Omental fat pad (tissue), 4 donors: Measurements from ENCODE around the gene MACO1. TPM values are rescaled to one million over a fixed set of nuclear protein-coding genes. Genes with fewer than 3 reads are reported as not detected.

Experiments used
- ATAC-seq: fragments of 150-250 bp; one replicate; pipeline ENCODE4 v1.9.1; 2016; ENCODE audit warnings: mild to moderate bottlenecking, moderate library complexity; ENCODE audit not compliant: low FRiP score
- DNase-seq: peaks from one replicate; pipeline ENCODE4 v3.0.0-alpha.2; 2019; ENCODE audit warnings: low spot score
- CTCF ChIP-seq, 3 donors: fragments of 450-650 bp; IDR thresholded peaks; one replicate each; pipeline ENCODE4 v1.5.1; 2016 to 2017; ENCODE audit warnings: antibody characterized with exemption in 3 of 3, mild to moderate bottlenecking in 3 of 3, moderate library complexity in 2 of 3
- total RNA-seq, 4 donors: library from RNA; depleted of rRNA; stranded (reverse); fragments of >200 nt; gene quantifications; one replicate each; pipeline ENCODE4 v1.1.0, GENCODE V29; 2016

MACO1 gene
- total RNA-seq, 4 donors from 2014 or later = 13.0 to 16.6 (median 15.7) TPM

GRCh38 chr1:25522031-25522655 lies 91.4 kb downstream of the MACO1 start:
- DNase-seq = no peak
- TF ChIP-seq CTCF (IDR thresholded peaks at IDR 0.05) = no peak
- no peak for ATAC-seq

GRCh38 chr1:25523542-25523941 lies 92.8 kb downstream of the MACO1 start:
- ATAC-seq (peak; percentile 25), DNase-seq (no peak)
- no peak for TF ChIP-seq CTCF (IDR thresholded peaks at IDR 0.05)

DNA sequence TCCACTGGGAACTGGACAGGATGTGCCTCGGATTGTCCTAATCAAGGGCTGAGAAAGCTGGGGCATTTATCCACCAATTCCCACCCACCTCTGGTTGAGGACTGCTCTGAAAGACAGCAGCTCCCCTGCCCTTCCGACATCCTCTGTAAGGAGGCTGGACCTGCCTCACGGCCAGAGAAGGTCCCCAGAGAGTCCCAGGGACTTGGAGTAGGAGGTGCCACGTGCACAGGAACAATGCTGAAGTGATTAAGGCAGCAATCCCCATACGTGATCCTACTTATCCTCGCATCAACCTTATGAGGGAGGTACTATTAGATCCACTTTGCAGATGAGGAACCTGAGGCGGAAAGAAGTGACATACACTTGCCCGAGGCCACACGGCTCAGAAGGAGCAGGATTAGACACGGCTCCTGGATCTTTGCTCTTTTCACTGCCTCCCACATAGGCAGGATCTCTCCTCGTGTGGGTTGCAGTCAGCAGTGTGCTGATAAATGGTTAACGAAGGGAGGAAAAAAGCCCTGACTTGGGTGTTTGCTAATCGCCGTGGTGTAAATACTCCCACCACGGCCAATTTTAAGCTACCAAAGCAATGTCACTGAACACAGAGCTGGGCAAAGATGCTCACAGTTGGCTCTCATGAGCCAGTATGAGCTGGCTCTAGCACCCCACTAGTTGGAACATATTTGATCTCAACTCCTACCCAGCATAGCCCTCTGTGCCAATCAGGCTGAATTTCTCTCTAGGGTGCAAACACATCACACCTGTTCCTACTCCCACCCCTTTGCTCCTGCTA lies 94.1 kb downstream of the MACO1 start:
- no peak for TF ChIP-seq CTCF (IDR thresholded peaks at IDR 0.05)
- no peak for ATAC-seq
- DNase-seq = no peak

DNA sequence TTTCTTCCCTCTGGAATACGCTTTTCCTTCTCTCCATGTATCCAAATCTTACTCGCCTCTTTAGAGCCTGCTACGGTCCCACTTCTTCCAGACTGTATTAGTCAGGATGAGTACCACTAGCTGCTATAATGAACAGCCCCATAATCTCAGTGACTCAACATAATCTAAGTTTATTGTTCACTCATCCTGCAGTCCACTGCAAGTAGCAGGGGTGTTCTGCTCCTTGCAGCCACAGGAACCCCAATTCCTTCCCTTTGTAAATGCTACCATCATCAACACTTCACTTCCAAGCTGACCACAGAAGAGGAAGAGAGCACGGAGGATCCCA lies 94.6 kb downstream of the MACO1 start:
- no peak for TF ChIP-seq CTCF (IDR thresholded peaks at IDR 0.05)
- ATAC-seq (no peak), DNase-seq (no peak)

GRCh38 chr1:25526753-25527152 lies 96.1 kb downstream of the MACO1 start:
- DNase-seq (no peak), ATAC-seq (no peak)
- no peak for TF ChIP-seq CTCF (IDR thresholded peaks at IDR 0.05)

DNA sequence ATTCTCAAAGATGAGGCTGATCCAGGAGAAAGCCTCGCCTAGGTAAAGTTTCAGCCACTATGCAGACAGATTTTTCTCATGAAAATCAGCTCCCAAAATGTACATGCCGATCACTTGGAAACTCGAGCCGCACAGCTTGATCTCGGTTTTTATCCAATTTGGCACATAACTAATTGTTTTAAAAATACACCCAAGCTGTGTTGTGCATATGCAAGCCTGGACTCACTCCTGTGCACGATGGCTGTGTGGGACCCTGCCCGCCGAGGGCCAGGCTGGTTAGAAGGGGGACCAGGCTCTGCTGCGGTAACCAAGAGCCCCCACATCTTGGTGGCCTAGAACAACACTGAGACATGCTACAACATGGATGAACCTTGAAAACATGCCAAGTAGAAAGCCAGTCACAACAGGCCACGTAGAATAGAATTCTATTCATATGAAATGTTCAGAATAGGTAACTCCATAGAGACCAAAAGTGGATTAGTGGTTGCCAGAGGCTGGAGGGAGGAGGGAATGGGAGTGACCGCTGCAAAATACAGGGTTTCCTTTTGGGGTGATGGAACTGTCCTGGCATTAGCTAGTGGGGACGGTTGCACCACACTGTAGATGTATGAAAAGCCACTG lies 96.6 kb downstream of the MACO1 start:
- no peak for ATAC-seq
- DNase-seq = no peak
- TF ChIP-seq CTCF (IDR thresholded peaks at IDR 0.05) = no peak
